ENCODE measurements around the gene HBM.

DNA sequence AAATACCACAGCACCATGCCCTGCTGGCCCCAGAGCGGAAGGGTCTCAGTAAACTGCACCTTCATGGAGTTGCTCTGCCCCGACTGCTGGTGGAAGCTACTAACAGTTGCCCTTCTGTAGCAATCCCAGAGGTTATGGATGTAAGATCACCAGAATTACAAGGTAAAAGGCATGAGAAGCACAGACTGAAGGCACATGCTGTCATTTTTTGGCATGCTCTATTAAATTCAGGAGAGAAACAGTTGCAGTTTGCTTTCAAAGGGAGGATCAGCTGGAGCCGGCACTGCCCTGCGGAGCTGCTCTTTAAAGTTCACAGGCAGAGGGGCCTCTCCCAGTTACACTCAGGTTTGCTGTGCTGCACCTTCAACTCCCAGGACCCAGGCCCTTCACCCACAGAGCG is 46.5 kb upstream of the HBM start:
- TF ChIP-seq, protein P1, sequence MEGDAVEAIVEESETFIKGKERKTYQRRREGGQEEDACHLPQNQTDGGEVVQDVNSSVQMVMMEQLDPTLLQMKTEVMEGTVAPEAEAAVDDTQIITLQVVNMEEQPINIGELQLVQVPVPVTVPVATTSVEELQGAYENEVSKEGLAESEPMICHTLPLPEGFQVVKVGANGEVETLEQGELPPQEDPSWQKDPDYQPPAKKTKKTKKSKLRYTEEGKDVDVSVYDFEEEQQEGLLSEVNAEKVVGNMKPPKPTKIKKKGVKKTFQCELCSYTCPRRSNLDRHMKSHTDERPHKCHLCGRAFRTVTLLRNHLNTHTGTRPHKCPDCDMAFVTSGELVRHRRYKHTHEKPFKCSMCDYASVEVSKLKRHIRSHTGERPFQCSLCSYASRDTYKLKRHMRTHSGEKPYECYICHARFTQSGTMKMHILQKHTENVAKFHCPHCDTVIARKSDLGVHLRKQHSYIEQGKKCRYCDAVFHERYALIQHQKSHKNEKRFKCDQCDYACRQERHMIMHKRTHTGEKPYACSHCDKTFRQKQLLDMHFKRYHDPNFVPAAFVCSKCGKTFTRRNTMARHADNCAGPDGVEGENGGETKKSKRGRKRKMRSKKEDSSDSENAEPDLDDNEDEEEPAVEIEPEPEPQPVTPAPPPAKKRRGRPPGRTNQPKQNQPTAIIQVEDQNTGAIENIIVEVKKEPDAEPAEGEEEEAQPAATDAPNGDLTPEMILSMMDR (IDR thresholded peaks at IDR 0.05) = no peak
- TF ChIP-seq POLR2A (IDR thresholded peaks at IDR 0.05) = no peak

All from heart left ventricle (tissue), 13 donors.